ENCODE measurements around the gene CSNK1G3. TPM values are rescaled to one million over a fixed set of nuclear protein-coding genes. Genes with fewer than 3 reads are reported as not detected.

CSNK1G3 gene
- total and polyA plus RNA-seq, 2 of the 4 experiments (the other 2 are of a cell fraction): 16.4 to 26.2 TPM

DNA sequence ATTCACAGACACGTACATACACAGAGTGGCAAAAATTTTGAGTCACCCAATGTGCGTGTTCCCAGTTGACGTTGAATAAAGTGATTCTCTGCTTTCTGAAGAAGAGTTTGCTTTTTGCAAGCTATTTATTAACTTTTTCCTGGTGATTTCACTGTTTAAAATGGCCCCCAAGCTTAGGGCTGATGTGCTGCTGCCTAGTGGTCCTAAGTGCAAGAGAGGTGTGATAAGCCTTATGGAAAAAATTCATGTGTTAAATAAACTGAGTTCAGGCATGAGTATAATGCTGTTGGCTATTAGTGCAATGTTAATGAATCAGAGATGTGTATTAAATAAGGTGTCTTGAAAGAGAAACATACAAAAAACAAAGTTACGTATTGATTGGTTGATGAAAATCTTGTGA, 16.9 kb downstream of the CSNK1G3 start:
- Histone ChIP-seq H3K79me1 (ENCODE audit: low read depth in 1 of 2, low read length in 2 of 2) (peaks cover 20 to 41% of the 10 kb centered on the region in 2 experiments), H3K56ac (ENCODE audit: extremely low read depth, insufficient read depth, low read length) (no peak overlapping the region), H3K27ac (ENCODE audit: insufficient read depth, low read length) (no peak overlapping the region), H4K5ac (ENCODE audit: low read depth, low read length) (no peak overlapping the region), H3K4me3 (ENCODE audit: insufficient read depth, low read depth, low read length) (no peak overlapping the region), H3K4me1 (ENCODE audit: control insufficient read depth, insufficient read depth, low read length) (no peaks in the 10 kb centered on the region), H3K9me1 (ENCODE audit: insufficient read depth, low read length) (no peaks in the 10 kb centered on the region), H3K23ac (ENCODE audit: low read depth, low read length) (no peak overlapping the region), H3K4ac (ENCODE audit: low read depth, low read length) (no peak overlapping the region), H4K8ac (ENCODE audit: low read depth in 2 of 2, low read length in 2 of 2) (no peak overlapping the region), H2AK5ac (ENCODE audit: low read depth, low read length) (no peak overlapping the region), H3K36me3 (ENCODE audit: control insufficient read depth, insufficient read depth, low read length) (no peaks in the 10 kb centered on the region; the same call in 1 of the 2 replicates), H3K9ac (ENCODE audit: low read depth, low read length) (no peak overlapping the region), H2BK5ac (ENCODE audit: low read depth, low read length, poor library complexity, severe bottlenecking) (no peak overlapping the region), H3K27me3 (ENCODE audit: control insufficient read depth, insufficient read depth, low read length) (no peaks in the 10 kb centered on the region), H2AFZ (replicated peaks; ENCODE audit: low read length, poor library complexity) (no peak overlapping the region), H3K18ac (ENCODE audit: low read depth, low read length) (no peak overlapping the region), H2BK15ac (ENCODE audit: low read depth, low read length) (no peak overlapping the region), H4K20me1 (ENCODE audit: insufficient read depth, low read length) (peaks cover 26% of the 10 kb centered on the region; the same call in 1 of the 2 replicates), H3K14ac (replicated peaks; ENCODE audit: low read depth, low read length) (no peak overlapping the region), H3K4me2 (ENCODE audit: low read depth, low read length) (no peak overlapping the region), H2BK20ac (ENCODE audit: low read depth, low read length) (no peak overlapping the region), H2BK120ac (ENCODE audit: low read depth, low read length) (no peak overlapping the region), H3K9me3 (ENCODE audit: control insufficient read depth, insufficient read depth, low read length) (no peaks in the 10 kb centered on the region), H2AK9ac (replicated peaks; ENCODE audit: low read depth, low read length, poor library complexity) (no peak overlapping the region), H4K91ac (ENCODE audit: insufficient read depth, low read depth, low read length) (no peak overlapping the region)
- no peak for ATAC-seq (ENCODE audit: low read depth)
- no TSS peak for BruUV-seq (replicated peaks)
- DNase-seq: no peak
- POLR2A ChIA-PET (ENCODE audit: unreplicated experiment): no interaction called here
- TF ChIP-seq BHLHE40 (IDR thresholded peaks at IDR 0.05; ENCODE audit: low read depth, low read length) (no peak), CEBPB (IDR thresholded peaks at IDR 0.05; ENCODE audit: low read depth, low read length) (no peak), MAZ (IDR thresholded peaks at IDR 0.05; ENCODE audit: borderline replicate concordance, low read depth, low read length) (no peak), MAFK (IDR thresholded peaks at IDR 0.05; ENCODE audit: low read depth, low read length) (no peak), ELK1 (IDR thresholded peaks at IDR 0.05; ENCODE audit: borderline replicate concordance, low read depth, low read length) (no peak), RFX5 (IDR thresholded peaks at IDR 0.05; ENCODE audit: low read depth, low read length) (no peak), POLR2A (IDR thresholded peaks at IDR 0.05; ENCODE audit: low read depth, low read length) (no peak), MXI1 (IDR thresholded peaks at IDR 0.05; ENCODE audit: borderline replicate concordance, low read depth, low read length) (no peak), CHD1 (IDR thresholded peaks at IDR 0.05; ENCODE audit: low read depth, low read length) (no peak), SMC3 (IDR thresholded peaks at IDR 0.05; ENCODE audit: low read depth, low read length) (no peak)
- dilution Hi-C loops (cut with HindIII; ENCODE audit: low sequenced_read_pairs, unreplicated experiment): no loop called here
- in situ Hi-C loops (cut with MboI; ENCODE audit: low sequenced_read_pairs): no loop called here
- CTCF ChIA-PET: no interaction called here
- WGBS, 2 experiments (ENCODE audit: extremely low coverage in 2 of 2, insufficient read length in 1 of 2): 93% methylated on average over 2 of the region's 4 CpGs; no CpG with 5 or more reads in 1 of the 2 experiments
- intact Hi-C loops (cut with micrococcal nuclease): no loop called here

All from IMR-90 (cell line).